HEK293 (cell line): ENCODE data around the gene RNF215.

Experiments
- CTCF ChIA-PET: fragments of 350-600 bp; formaldehyde crosslinking; extraction: SDS; loops from one replicate; lab custom pipeline; 2021; ENCODE audit warnings: antibody characterized with exemption; lab: Yijun Ruan, JAX
- POLR2A ChIA-PET: fragments of 300-600 bp; formaldehyde crosslinking; extraction: SDS; loops from one replicate; lab custom pipeline; 2020; ENCODE audit warnings: antibody characterized with exemption, inconsistent platforms; lab: Yijun Ruan, JAX
- H3K27ac ChIP-seq: fragments of 200-500 bp; sonication (Bioruptor generic); 2 replicates; pipeline ENCODE4 v1.5.1; 2014; ENCODE audit warnings: low read depth, low read length, control low read depth, inconsistent platforms; ENCODE audit errors: extremely low read depth
- H3K36me3 ChIP-seq, 2 experiments: fragments of 200-500 bp in 1 of 2; sonication (Bioruptor generic) in 1 of 2; 1 replicate in 1 of 2; 2 replicates in 1 of 2; pipeline ENCODE4 v1.5.1; 2014 to 2017; ENCODE audit warnings: inconsistent platforms in 2 of 2, low read length in 2 of 2; ENCODE audit not compliant: control insufficient read depth in 2 of 2, insufficient read depth in 1 of 2
- H3K4me1 ChIP-seq: fragments of 200-500 bp; sonication (Bioruptor generic); 2 replicates; pipeline ENCODE4 v1.5.1; 2014; ENCODE audit warnings: mild to moderate bottlenecking, low read length, inconsistent platforms; ENCODE audit not compliant: control insufficient read depth, insufficient read depth
- H3K4me3 ChIP-seq: 2 replicates; pipeline ENCODE4 v1.5.1; 2011; ENCODE audit warnings: low read depth, mild to moderate bottlenecking, control low read depth, low read length, moderate library complexity
- H3K9me3 ChIP-seq: fragments of 200-500 bp; sonication (Bioruptor generic); 2 replicates; pipeline ENCODE4 v1.5.1; 2014; ENCODE audit warnings: low read depth, low read length, inconsistent platforms; ENCODE audit not compliant: control insufficient read depth, insufficient read depth
- ELK4 ChIP-seq: IDR thresholded peaks from 2 replicates; pipeline ENCODE4 v1.6.1; 2011; ENCODE audit warnings: mild to moderate bottlenecking, low read depth, low read length, borderline replicate concordance
- GLI2 ChIP-seq: fragments of 450-650 bp; formaldehyde crosslinking; IDR thresholded peaks from 2 replicates; pipeline ENCODE4; 2017; ENCODE audit warnings: missing biosample characterization, missing genetic modification characterization, low read depth, borderline replicate concordance
- KLF16 ChIP-seq: fragments of 450-650 bp; formaldehyde crosslinking; IDR thresholded peaks from 2 replicates; pipeline ENCODE4 v1.5.1; 2017; ENCODE audit warnings: missing biosample characterization, missing genetic modification characterization
- SP7 ChIP-seq: fragments of 450-650 bp; formaldehyde crosslinking; IDR thresholded peaks from 2 replicates; pipeline ENCODE4 v1.5.1; 2016; ENCODE audit warnings: missing biosample characterization, missing genetic modification characterization
- ZNF114 ChIP-seq: fragments of 450-650 bp; formaldehyde crosslinking; IDR thresholded peaks from 2 replicates; pipeline ENCODE4 v1.5.0; 2017; ENCODE audit warnings: missing biosample characterization, missing genetic modification characterization
- ZNF155 ChIP-seq: fragments of 450-650 bp; formaldehyde crosslinking; IDR thresholded peaks from 2 replicates; pipeline ENCODE4 v1.5.1; 2016; ENCODE audit warnings: missing biosample characterization, missing genetic modification characterization
- ZNF16 ChIP-seq: fragments of 450-650 bp; formaldehyde crosslinking; IDR thresholded peaks from 2 replicates; pipeline ENCODE4 v1.5.1; 2016; ENCODE audit warnings: low read depth, missing biosample characterization, missing genetic modification characterization
- ZNF239 ChIP-seq: fragments of 450-650 bp; formaldehyde crosslinking; IDR thresholded peaks from 2 replicates; pipeline ENCODE4 v1.5.1; 2016; ENCODE audit warnings: missing biosample characterization, missing genetic modification characterization
- ZNF26 ChIP-seq: fragments of 450-650 bp; formaldehyde crosslinking; IDR thresholded peaks from 2 replicates; pipeline ENCODE4 v1.5.1; 2016; ENCODE audit warnings: missing biosample characterization, missing genetic modification characterization
- ZNF366 ChIP-seq: fragments of 450-650 bp; formaldehyde crosslinking; conservative IDR thresholded peaks from 2 replicates; pipeline ENCODE4 v1.5.1; 2016; ENCODE audit warnings: missing biosample characterization, missing genetic modification characterization
- ZNF423 ChIP-seq: fragments of 450-650 bp; formaldehyde crosslinking; IDR thresholded peaks from 2 replicates; pipeline ENCODE4 v1.5.1; 2016; ENCODE audit warnings: missing biosample characterization, missing genetic modification characterization
- ZNF449 ChIP-seq: fragments of 450-650 bp; formaldehyde crosslinking; IDR thresholded peaks from 2 replicates; pipeline ENCODE4 v1.5.1; 2017; ENCODE audit warnings: missing biosample characterization, mild to moderate bottlenecking, missing genetic modification characterization, moderate library complexity
- ZNF529 ChIP-seq: fragments of 450-650 bp; formaldehyde crosslinking; IDR thresholded peaks from 2 replicates; pipeline ENCODE4 v1.5.1; 2017; ENCODE audit warnings: missing genetic modification characterization, missing biosample characterization; ENCODE audit not compliant: insufficient replicate concordance
- ZNF530 ChIP-seq: fragments of 450-650 bp; formaldehyde crosslinking; IDR thresholded peaks from 2 replicates; pipeline ENCODE4 v1.5.1; 2016; ENCODE audit warnings: low read depth, missing biosample characterization, missing genetic modification characterization
- ZNF658 ChIP-seq: fragments of 450-650 bp; formaldehyde crosslinking; IDR thresholded peaks from 2 replicates; pipeline ENCODE4; 2016; ENCODE audit warnings: missing biosample characterization, missing genetic modification characterization
- ZNF707 ChIP-seq: fragments of 450-650 bp; formaldehyde crosslinking; IDR thresholded peaks from 2 replicates; pipeline ENCODE4 v1.5.1; 2016; ENCODE audit warnings: missing biosample characterization, missing genetic modification characterization
- TF ChIP-seq, protein P1 (sequence below): fragments of 450-650 bp; formaldehyde crosslinking; IDR thresholded peaks from 2 replicates; pipeline ENCODE4 v1.5.1; 2016; ENCODE audit warnings: missing biosample characterization, missing genetic modification characterization

Gene RNF215

GRCh38 chr22:30393885-30394284 lies 6.7 kb upstream of the RNF215 start:
- ChIA-PET CTCF (interaction anchor here (1.0 to 5.6 kb wide), 3 partner anchors 31 to 105 kb away, joined by 3 to 71 read pairs (median 28); partner anchors contain the start of gene MTFP1), POLR2A (no interaction called here)
- no peak overlapping the region for H3K4me3 ChIP-seq
- no peak overlapping the region for H3K27ac ChIP-seq
- H3K9me3 ChIP-seq: no peaks in the 10 kb centered on the region
- TF ChIP-seq GLI2 (tag by site-specific recombination) (no peak), ZNF16 (tag by site-specific recombination) (peak; percentile 89)
- no peaks in the 10 kb centered on the region for H3K36me3 ChIP-seq
- peaks cover 3% of the 10 kb centered on the region; the same call in 1 of the 2 replicates for H3K4me1 ChIP-seq

DNA sequence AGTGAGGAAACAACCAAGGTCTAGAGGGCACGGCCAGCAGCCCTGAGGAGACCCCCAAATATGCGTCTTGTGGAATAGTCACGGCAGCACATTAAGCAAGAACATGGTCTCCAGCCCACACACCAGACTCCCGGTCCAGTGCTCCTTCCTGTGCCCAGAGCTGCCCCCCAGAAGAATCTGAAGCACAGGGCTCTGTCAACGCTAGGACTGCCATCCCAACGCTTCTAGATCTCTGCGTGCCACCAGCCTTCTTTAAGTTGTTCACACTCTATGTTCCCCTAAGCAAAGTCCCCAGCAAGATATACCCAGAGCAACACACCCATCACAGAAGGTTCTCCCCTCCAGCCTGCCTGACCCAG lies 6.1 kb upstream of the RNF215 start:
- POLR2A ChIA-PET: no interaction called here

More for the DNA sequence above, 6.1 kb upstream of the RNF215 start:
- CTCF ChIA-PET: interaction anchor here (4.2 to 5.6 kb wide), 2 partner anchors 32 to 92 kb away, joined by 28 to 71 read pairs; partner anchors contain the start of gene MTFP1
- H3K27ac ChIP-seq: no peak overlapping the region
- H3K4me3 ChIP-seq: no peak overlapping the region
- no peaks in the 10 kb centered on the region for H3K9me3 ChIP-seq
- TF ChIP-seq ZNF707 (tag by site-specific recombination) (no peak), ZNF529 (tag by site-specific recombination) (no peak), ZNF366 (no peak), ZNF26 (no peak), ELK4 (no peak), ZNF114 (tag by site-specific recombination) (no peak), ZNF530 (tag by site-specific recombination) (no peak), ZNF155 (no peak), SP7 (tag by site-specific recombination) (no peak), ZNF239 (tag by site-specific recombination) (no peak), ZNF658 (no peak), ZNF423 (no peak), KLF16 (tag by site-specific recombination) (no peak), ZNF449 (tag by site-specific recombination) (no peak)
- TF ChIP-seq, protein P1, sequence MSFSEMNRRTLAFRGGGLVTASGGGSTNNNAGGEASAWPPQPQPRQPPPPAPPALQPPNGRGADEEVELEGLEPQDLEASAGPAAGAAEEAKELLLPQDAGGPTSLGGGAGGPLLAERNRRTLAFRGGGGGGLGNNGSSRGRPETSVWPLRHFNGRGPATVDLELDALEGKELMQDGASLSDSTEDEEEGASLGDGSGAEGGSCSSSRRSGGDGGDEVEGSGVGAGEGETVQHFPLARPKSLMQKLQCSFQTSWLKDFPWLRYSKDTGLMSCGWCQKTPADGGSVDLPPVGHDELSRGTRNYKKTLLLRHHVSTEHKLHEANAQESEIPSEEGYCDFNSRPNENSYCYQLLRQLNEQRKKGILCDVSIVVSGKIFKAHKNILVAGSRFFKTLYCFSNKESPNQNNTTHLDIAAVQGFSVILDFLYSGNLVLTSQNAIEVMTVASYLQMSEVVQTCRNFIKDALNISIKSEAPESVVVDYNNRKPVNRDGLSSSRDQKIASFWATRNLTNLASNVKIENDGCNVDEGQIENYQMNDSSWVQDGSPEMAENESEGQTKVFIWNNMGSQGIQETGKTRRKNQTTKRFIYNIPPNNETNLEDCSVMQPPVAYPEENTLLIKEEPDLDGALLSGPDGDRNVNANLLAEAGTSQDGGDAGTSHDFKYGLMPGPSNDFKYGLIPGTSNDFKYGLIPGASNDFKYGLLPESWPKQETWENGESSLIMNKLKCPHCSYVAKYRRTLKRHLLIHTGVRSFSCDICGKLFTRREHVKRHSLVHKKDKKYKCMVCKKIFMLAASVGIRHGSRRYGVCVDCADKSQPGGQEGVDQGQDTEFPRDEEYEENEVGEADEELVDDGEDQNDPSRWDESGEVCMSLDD: no peak
- peaks cover 3% of the 10 kb centered on the region; the same call in 1 of the 2 replicates for H3K4me1 ChIP-seq
- H3K36me3 ChIP-seq: no peaks in the 10 kb centered on the region
